HG03575 (cell line): ENCODE data around the gene LSM4.
A peak's percentile ranks its signal among the peaks of the same experiment; 100 is the strongest.
"Not testable (repeated sequence)": the region's sequence is repeated elsewhere in the genome, so short reads cannot be mapped to it uniquely, and the experiment has no call there.

ENCODE experiments used
- ATAC-seq: cut with Tn5 transposase; IDR thresholded peaks from one replicate; pipeline ENCODE4 v1.9.1; 2021; ENCODE audit not compliant: unreplicated experiment, insufficient number of reproducible peaks, low FRiP score; ENCODE audit errors: extremely low read depth

The LSM4 gene

GRCh38 chr19:18322759-18323460, at the start of gene LSM4:
Gene LSM4 (minus strand): TSS chr19:18323076. CDS start chr19:18323020, 56 bp downstream.
- ATAC-seq, result peak; percentile 69

DNA sequence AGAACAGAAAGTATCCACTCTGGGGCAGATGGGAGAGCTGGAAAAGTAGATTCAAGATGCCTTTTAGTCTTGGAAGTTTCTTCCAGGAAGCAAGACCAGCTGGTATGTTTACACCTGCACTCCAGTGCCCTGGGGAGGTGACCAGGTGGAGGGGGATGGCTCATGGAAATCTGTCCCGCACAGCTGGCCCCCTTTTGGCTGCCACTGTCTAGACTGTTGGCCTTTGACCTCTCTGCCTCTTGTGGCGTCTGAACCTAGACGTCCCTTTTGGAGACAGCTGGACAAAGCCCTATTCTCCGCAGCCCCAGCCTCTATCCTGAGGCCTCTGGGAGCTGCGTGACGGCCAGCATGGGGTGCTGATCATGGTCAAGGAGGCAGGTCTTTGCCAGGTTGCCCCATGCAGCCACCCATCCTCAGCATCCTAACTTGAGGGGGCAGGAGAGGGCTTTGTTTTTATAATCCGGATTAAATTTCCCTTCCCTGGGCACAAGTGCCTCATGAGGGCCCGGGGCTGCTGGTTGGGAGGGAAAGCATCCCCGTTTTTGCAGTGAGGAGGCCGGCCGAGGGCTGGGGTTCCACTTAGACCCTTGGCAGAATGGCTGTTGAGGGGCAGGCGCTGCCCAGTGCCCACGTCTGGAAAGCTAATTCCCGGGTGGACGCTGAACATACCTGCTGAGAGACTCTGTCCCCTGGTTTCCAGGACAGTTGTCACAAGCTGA, 45.8 kb upstream of the LSM4 start:
- no peak for ATAC-seq

DNA sequence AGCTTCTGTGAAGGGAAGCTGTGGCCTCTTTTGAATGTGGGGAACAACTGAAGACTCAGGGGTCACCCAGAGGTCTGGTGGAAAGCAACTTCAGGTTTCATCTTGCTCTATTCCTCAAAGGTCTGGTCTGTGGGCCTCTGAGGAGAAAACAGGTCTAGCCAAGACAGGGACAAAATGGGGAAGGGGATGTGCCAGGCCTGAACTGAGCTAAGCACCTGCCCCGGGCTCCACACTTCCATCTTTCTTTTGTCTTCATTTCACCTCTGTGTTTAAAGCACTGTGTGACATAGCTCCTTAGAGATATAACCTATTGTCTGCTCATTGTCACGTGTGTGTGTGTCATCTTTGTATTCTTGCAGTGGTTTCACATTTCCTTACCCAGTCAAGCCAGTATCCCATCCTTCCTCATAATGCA, 43.2 kb upstream of the LSM4 start:
- ATAC-seq, result no peak

- ATAC-seq, result no peak
These were observed 42.1 kb upstream of the LSM4 start for GRCh38 chr19:18364826-18365528.

- ATAC-seq, result not testable (repeated sequence)
These were observed 41.5 kb upstream of the LSM4 start for GRCh38 chr19:18364277-18364825.

DNA sequence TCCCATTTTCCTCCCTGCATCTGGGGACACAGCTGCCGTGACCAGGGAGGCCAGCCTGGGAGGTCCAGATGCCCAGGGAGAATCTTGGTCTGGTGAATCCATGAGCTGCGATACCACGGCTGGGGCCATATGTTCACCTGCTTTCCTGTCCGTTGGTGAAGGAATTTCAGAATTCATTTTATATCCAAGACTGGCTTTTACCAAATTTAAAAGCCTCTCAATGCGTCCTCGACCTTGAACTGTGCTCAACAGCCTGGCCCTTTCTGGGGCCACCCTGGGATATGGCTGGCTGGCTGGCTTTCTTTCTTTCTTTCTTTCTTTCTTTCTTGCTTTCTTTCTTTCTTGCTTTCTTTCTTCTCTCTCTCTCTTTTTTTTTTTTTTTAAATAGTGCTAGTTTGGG, 40.9 kb upstream of the LSM4 start:
- ATAC-seq, result no peak

GRCh38 chr19:18362934-18363542, 40.2 kb upstream of the LSM4 start:
- no peak for ATAC-seq

- no peak for ATAC-seq
These were observed 38.8 kb upstream of the LSM4 start for GRCh38 chr19:18361646-18362045.

DNA sequence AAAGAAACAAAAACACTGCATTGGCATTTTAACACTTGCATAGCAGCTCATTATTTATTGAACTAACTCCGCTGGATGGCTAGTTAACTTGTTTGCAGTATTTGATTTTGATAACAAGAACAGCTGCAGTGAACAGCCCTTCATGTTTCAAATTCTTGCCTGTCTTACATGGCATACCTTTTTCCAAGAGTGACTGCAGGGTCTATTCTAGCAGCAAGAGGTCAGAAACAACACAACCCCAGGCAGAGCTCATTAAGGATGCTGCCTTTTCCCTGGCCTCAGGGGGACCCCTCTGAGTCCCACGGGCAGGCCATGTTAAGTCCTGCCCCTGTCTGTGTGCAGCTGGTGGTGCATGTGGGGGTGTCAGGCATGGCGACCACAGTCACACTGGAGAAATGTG, 34.2 kb upstream of the LSM4 start:
- no peak for ATAC-seq

GRCh38 chr19:18354743-18355142, 31.9 kb upstream of the LSM4 start:
- not testable (repeated sequence) for ATAC-seq

- no peak for ATAC-seq
These were observed 30.6 kb upstream of the LSM4 start for GRCh38 chr19:18353378-18354005.

- no peak for ATAC-seq
These were observed 28.7 kb upstream of the LSM4 start for GRCh38 chr19:18351544-18351943.

- ATAC-seq, result no peak
These were observed 27.6 kb upstream of the LSM4 start for GRCh38 chr19:18350490-18350889.

- no peak for ATAC-seq
These were observed 26.8 kb upstream of the LSM4 start for GRCh38 chr19:18349524-18350128.

DNA sequence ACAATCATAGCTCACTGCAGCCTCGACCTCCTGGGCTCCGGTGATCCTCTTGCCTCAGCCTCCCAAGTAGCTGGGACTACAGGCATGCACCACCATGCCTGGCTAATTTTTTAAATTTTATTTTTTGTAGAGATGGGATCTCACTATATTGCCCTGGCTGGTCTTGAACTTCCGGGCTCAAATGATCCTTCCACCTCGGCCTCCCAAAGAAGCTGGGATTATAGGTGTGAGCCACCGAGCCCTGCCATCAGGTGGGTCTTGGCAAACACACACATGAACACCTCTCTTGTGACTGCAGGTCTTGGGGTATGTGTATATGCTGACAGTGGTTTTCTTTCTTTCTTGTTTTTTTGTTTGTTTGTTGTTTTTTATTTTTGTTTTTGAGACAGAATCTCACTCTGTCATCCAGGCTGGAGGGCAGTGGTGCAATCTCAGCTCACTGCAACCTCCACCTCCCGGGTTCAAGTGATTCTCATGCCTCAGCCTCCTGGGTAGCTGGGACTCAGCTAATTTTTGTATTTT, 26.0 kb upstream of the LSM4 start:
- not testable (repeated sequence) for ATAC-seq

DNA sequence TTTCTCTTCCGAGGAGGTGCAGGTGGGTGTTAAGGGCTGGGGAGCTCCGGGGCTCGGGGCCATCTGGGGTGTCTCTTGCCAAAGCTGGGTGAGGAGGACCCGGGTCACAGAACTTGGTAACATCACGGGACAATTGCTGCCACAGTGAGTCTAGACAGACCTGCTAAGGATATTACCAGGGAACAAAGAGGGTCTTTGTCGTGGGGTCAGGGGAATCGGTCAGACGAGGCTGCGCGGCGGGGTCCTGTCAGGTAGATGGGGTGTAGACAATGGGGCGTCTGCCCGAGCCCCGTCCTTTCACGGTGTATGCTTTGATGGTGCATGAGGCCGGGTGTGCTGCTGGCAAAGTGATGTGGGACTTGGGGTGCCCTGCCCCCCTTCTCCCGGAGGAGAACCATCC, 25.3 kb upstream of the LSM4 start:
- no peak for ATAC-seq

DNA sequence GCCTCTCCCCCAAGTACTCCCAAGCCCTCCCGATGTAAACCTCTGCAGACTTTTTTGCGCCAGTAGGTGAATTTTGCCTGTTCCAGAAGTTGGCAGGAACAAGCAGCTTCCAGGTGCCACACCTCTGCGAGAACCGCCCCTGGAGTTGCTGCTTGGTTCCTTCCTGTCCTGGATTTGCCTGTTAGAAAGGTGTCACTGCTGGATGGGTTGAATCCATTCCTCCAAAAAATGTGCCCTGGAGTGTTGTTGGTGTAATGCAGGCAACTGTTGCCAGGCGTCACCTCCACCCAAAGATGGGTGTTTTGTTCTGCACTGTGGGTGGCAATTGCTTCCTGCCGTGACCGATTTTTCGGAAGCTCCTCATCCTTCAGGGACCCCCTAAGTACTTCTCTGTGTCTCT, 23.2 kb upstream of the LSM4 start:
- no peak for ATAC-seq

- no peak for ATAC-seq
These were observed 22.4 kb upstream of the LSM4 start for GRCh38 chr19:18345296-18345695.
